ENCODE results near the gene OR10G8. TPM values are rescaled to one million over a fixed set of nuclear protein-coding genes. Genes with fewer than 3 reads are reported as not detected.
A peak's percentile ranks its signal among the peaks of the same experiment; 100 is the strongest.
"Not testable (repeated sequence)": the region's sequence is repeated elsewhere in the genome, so short reads cannot be mapped to it uniquely, and the experiment has no call there.

OR10G8 gene
- not detected for polyA plus RNA-seq (2013, experiment 1 of 2)
- polyA plus RNA-seq (2013, experiment 2 of 2): not detected

- Histone ChIP-seq H3K4me2 (ENCODE audit: low read length) (no peak within 1 kb of the TSS), H3K4ac (ENCODE audit: low read depth, low read length) (no peak within 1 kb of the TSS), H4K5ac (ENCODE audit: low read length) (no peak within 1 kb of the TSS), H4K8ac (ENCODE audit: low read depth, low read length) (no peak within 1 kb of the TSS), H2AK5ac (ENCODE audit: low read length) (no peak within 1 kb of the TSS), H3K4me1 (ENCODE audit: control insufficient read depth, low read depth, low read length) (no peaks in the 10 kb centered on the region), H3K4me3 (ENCODE audit: low read length) (no peak within 1 kb of the TSS), H3K79me2 (ENCODE audit: control insufficient read depth, insufficient read depth, low read length) (no peaks in the 10 kb centered on the region), H3K18ac (ENCODE audit: low read length) (no peak within 1 kb of the TSS), H3K27ac (ENCODE audit: low read depth, low read length) (no peak within 1 kb of the TSS), H3K27me3 (ENCODE audit: insufficient read depth, low read length, poor library complexity) (no peaks in the 10 kb centered on the region), H2BK15ac (replicated peaks; ENCODE audit: low read depth) (no peak within 1 kb of the TSS), H3K36me3 (ENCODE audit: control insufficient read depth, insufficient read depth, low read length) (no peaks in the 10 kb centered on the region), H3K9ac (ENCODE audit: low read length) (no peak within 1 kb of the TSS), H3K23ac (ENCODE audit: low read length) (no peak within 1 kb of the TSS), H3K56ac (ENCODE audit: low read length) (no peak within 1 kb of the TSS), H2BK5ac (ENCODE audit: low read length) (no peak within 1 kb of the TSS), H2BK120ac (ENCODE audit: low read depth, low read length) (no peak within 1 kb of the TSS), H3K79me1 (ENCODE audit: low read length) (no peaks in the 10 kb centered on the region)
- WGBS (ENCODE audit: extremely low coverage, insufficient coverage, low lambda C conversion rate): no CpG with 5 or more reads among the region's 2 CpGs
- no peak for DNase-seq
Measured at GRCh38 chr11:124026498-124026897, at the start of gene OR10G8. OR10G8 (plus strand) TSS chr11:124026798; CDS start chr11:124029623, 2,825 bp downstream.

- no peak within 1 kb of the TSS for H3K23ac ChIP-seq (ENCODE audit: low read length)
- H2BK5ac ChIP-seq (ENCODE audit: low read length): no peak within 1 kb of the TSS
- H3K4ac ChIP-seq (ENCODE audit: low read depth, low read length): no peak within 1 kb of the TSS
- H3K18ac ChIP-seq (ENCODE audit: low read length): no peak within 1 kb of the TSS
- no peak within 1 kb of the TSS for H4K5ac ChIP-seq (ENCODE audit: low read length)
- H3K4me1 ChIP-seq (ENCODE audit: control insufficient read depth, low read depth, low read length): no peaks in the 10 kb centered on the region
- H3K4me3 ChIP-seq (ENCODE audit: low read length): no peak within 1 kb of the TSS
- H2BK15ac ChIP-seq (replicated peaks; ENCODE audit: low read depth): no peak within 1 kb of the TSS
- no peak within 1 kb of the TSS for H3K56ac ChIP-seq (ENCODE audit: low read length)
- no peaks in the 10 kb centered on the region for H3K79me1 ChIP-seq (ENCODE audit: low read length)
- peak within 1 kb of the TSS; percentile 56 for H2AK5ac ChIP-seq (ENCODE audit: low read length)
- H4K8ac ChIP-seq (ENCODE audit: low read depth, low read length): no peak within 1 kb of the TSS
- no peak within 1 kb of the TSS for H3K27ac ChIP-seq (ENCODE audit: low read depth, low read length)
- H3K9ac ChIP-seq (ENCODE audit: low read length): no peak within 1 kb of the TSS
- peak; percentile 47 for DNase-seq
- H3K79me2 ChIP-seq (ENCODE audit: control insufficient read depth, insufficient read depth, low read length): no peaks in the 10 kb centered on the region
- H2BK120ac ChIP-seq (ENCODE audit: low read depth, low read length): no peak within 1 kb of the TSS
- no peaks in the 10 kb centered on the region for H3K27me3 ChIP-seq (ENCODE audit: insufficient read depth, low read length, poor library complexity)
- H3K36me3 ChIP-seq (ENCODE audit: control insufficient read depth, insufficient read depth, low read length): no peaks in the 10 kb centered on the region
- H3K4me2 ChIP-seq (ENCODE audit: low read length): no peak within 1 kb of the TSS
Measured at GRCh38 chr11:123977731-123978347, 48.8 kb upstream of the OR10G8 start, which contains the start of gene OR10S1. OR10S1 (minus strand) TSS chr11:123977781; CDS start chr11:123977664, 117 bp downstream.

- H3K36me3 ChIP-seq (ENCODE audit: control insufficient read depth, insufficient read depth, low read length): no peaks in the 10 kb centered on the region
- no peak overlapping the region for H2AK5ac ChIP-seq (ENCODE audit: low read length)
- no peak overlapping the region for H3K18ac ChIP-seq (ENCODE audit: low read length)
- H3K23ac ChIP-seq (ENCODE audit: low read length): no peak overlapping the region
- H2BK15ac ChIP-seq (replicated peaks; ENCODE audit: low read depth): no peak overlapping the region
- H2BK5ac ChIP-seq (ENCODE audit: low read length): no peak overlapping the region
- no peak for DNase-seq
- H3K9ac ChIP-seq (ENCODE audit: low read length): no peak overlapping the region
- H4K8ac ChIP-seq (ENCODE audit: low read depth, low read length): no peak overlapping the region
- H3K79me1 ChIP-seq (ENCODE audit: low read length): no peaks in the 10 kb centered on the region
- no peak overlapping the region for H3K4me2 ChIP-seq (ENCODE audit: low read length)
- no CpG with 5 or more reads among the region's 5 CpGs for WGBS (ENCODE audit: extremely low coverage, insufficient coverage, low lambda C conversion rate)
- H3K4me1 ChIP-seq (ENCODE audit: control insufficient read depth, low read depth, low read length): no peaks in the 10 kb centered on the region
- no peak overlapping the region for H4K5ac ChIP-seq (ENCODE audit: low read length)
- no peak overlapping the region for H3K56ac ChIP-seq (ENCODE audit: low read length)
- no peak overlapping the region for H3K4me3 ChIP-seq (ENCODE audit: low read length)
- H2BK120ac ChIP-seq (ENCODE audit: low read depth, low read length): no peak overlapping the region
- no peaks in the 10 kb centered on the region for H3K79me2 ChIP-seq (ENCODE audit: control insufficient read depth, insufficient read depth, low read length)
- no peak overlapping the region for H3K4ac ChIP-seq (ENCODE audit: low read depth, low read length)
- no peaks in the 10 kb centered on the region for H3K27me3 ChIP-seq (ENCODE audit: insufficient read depth, low read length, poor library complexity)
- no peak overlapping the region for H3K27ac ChIP-seq (ENCODE audit: low read depth, low read length)
Measured at GRCh38 chr11:123979311-123979710, 47.3 kb upstream of the OR10G8 start.

- DNase-seq: no peak
- Histone ChIP-seq H3K23ac (ENCODE audit: low read length) (no peak within 1 kb of the TSS), H3K9ac (ENCODE audit: low read length) (no peak within 1 kb of the TSS), H3K4me3 (ENCODE audit: low read length) (no peak within 1 kb of the TSS), H3K4me1 (ENCODE audit: control insufficient read depth, low read depth, low read length) (no peaks in the 10 kb centered on the region), H4K5ac (ENCODE audit: low read length) (no peak within 1 kb of the TSS), H2AK5ac (ENCODE audit: low read length) (no peak within 1 kb of the TSS), H3K4me2 (ENCODE audit: low read length) (no peak within 1 kb of the TSS), H4K8ac (ENCODE audit: low read depth, low read length) (no peak within 1 kb of the TSS), H2BK120ac (ENCODE audit: low read depth, low read length) (no peak within 1 kb of the TSS), H3K4ac (ENCODE audit: low read depth, low read length) (no peak within 1 kb of the TSS), H2BK15ac (replicated peaks; ENCODE audit: low read depth) (no peak within 1 kb of the TSS), H3K27me3 (ENCODE audit: insufficient read depth, low read length, poor library complexity) (no peaks in the 10 kb centered on the region), H3K18ac (ENCODE audit: low read length) (no peak within 1 kb of the TSS), H3K27ac (ENCODE audit: low read depth, low read length) (no peak within 1 kb of the TSS), H3K56ac (ENCODE audit: low read length) (no peak within 1 kb of the TSS), H2BK5ac (ENCODE audit: low read length) (no peak within 1 kb of the TSS), H3K79me2 (ENCODE audit: control insufficient read depth, insufficient read depth, low read length) (no peaks in the 10 kb centered on the region), H3K79me1 (ENCODE audit: low read length) (no peaks in the 10 kb centered on the region), H3K36me3 (ENCODE audit: control insufficient read depth, insufficient read depth, low read length) (no peaks in the 10 kb centered on the region)
- WGBS (ENCODE audit: extremely low coverage, insufficient coverage, low lambda C conversion rate): 100% methylated on average over 1 of the region's 1 CpG
Measured at GRCh38 chr11:123995119-123995518, 31.5 kb upstream of the OR10G8 start, which contains the start of gene OR10G6. OR10G6 (minus strand) TSS chr11:123995161; CDS start chr11:123995161, 0 bp downstream.

GRCh38 chr11:124012697-124013096, 13.9 kb upstream of the OR10G8 start, which contains the start of gene OR10G4:
OR10G4 (plus strand) TSS chr11:124012997; CDS start chr11:124015575, 2,578 bp downstream.
- Histone ChIP-seq H3K18ac (ENCODE audit: low read length) (no peak within 1 kb of the TSS), H3K4ac (ENCODE audit: low read depth, low read length) (no peak within 1 kb of the TSS), H3K79me1 (ENCODE audit: low read length) (no peaks in the 10 kb centered on the region), H3K56ac (ENCODE audit: low read length) (no peak within 1 kb of the TSS), H3K23ac (ENCODE audit: low read length) (no peak within 1 kb of the TSS), H3K4me2 (ENCODE audit: low read length) (no peak within 1 kb of the TSS), H3K27me3 (ENCODE audit: insufficient read depth, low read length, poor library complexity) (no peaks in the 10 kb centered on the region), H4K5ac (ENCODE audit: low read length) (no peak within 1 kb of the TSS), H3K79me2 (ENCODE audit: control insufficient read depth, insufficient read depth, low read length) (no peaks in the 10 kb centered on the region), H2BK5ac (ENCODE audit: low read length) (no peak within 1 kb of the TSS), H3K4me3 (ENCODE audit: low read length) (no peak within 1 kb of the TSS), H3K36me3 (ENCODE audit: control insufficient read depth, insufficient read depth, low read length) (no peaks in the 10 kb centered on the region), H3K9ac (ENCODE audit: low read length) (no peak within 1 kb of the TSS), H4K8ac (ENCODE audit: low read depth, low read length) (no peak within 1 kb of the TSS), H3K4me1 (ENCODE audit: control insufficient read depth, low read depth, low read length) (no peaks in the 10 kb centered on the region), H2AK5ac (ENCODE audit: low read length) (no peak within 1 kb of the TSS), H2BK15ac (replicated peaks; ENCODE audit: low read depth) (no peak within 1 kb of the TSS), H2BK120ac (ENCODE audit: low read depth, low read length) (no peak within 1 kb of the TSS), H3K27ac (ENCODE audit: low read depth, low read length) (no peak within 1 kb of the TSS)
- WGBS (ENCODE audit: extremely low coverage, insufficient coverage, low lambda C conversion rate): no CpG with 5 or more reads among the region's 2 CpGs
- DNase-seq: no peak

- not testable (repeated sequence) for H4K5ac ChIP-seq (ENCODE audit: low read length); H3K36me3 ChIP-seq (ENCODE audit: control insufficient read depth, insufficient read depth, low read length); H3K4ac ChIP-seq (ENCODE audit: low read depth, low read length); H4K8ac ChIP-seq (ENCODE audit: low read depth, low read length); H3K56ac ChIP-seq (ENCODE audit: low read length); H3K79me1 ChIP-seq (ENCODE audit: low read length); H3K23ac ChIP-seq (ENCODE audit: low read length); H3K4me3 ChIP-seq (ENCODE audit: low read length); H2BK120ac ChIP-seq (ENCODE audit: low read depth, low read length); H2BK15ac ChIP-seq (replicated peaks; ENCODE audit: low read depth); H2AK5ac ChIP-seq (ENCODE audit: low read length); H3K79me2 ChIP-seq (ENCODE audit: control insufficient read depth, insufficient read depth, low read length); H3K18ac ChIP-seq (ENCODE audit: low read length); H3K4me1 ChIP-seq (ENCODE audit: control insufficient read depth, low read depth, low read length); DNase-seq; H2BK5ac ChIP-seq (ENCODE audit: low read length); H3K27me3 ChIP-seq (ENCODE audit: insufficient read depth, low read length, poor library complexity); H3K4me2 ChIP-seq (ENCODE audit: low read length); H3K9ac ChIP-seq (ENCODE audit: low read length); H3K27ac ChIP-seq (ENCODE audit: low read depth, low read length)
- WGBS (ENCODE audit: extremely low coverage, insufficient coverage, low lambda C conversion rate): no CpG with 5 or more reads among the region's 9 CpGs
Measured at GRCh38 chr11:124015837-124016236, 10.8 kb upstream of the OR10G8 start.

All from mesendoderm (in vitro differentiated cells).